Putamen (tissue), 1 donor: ENCODE measurements around the gene TMEM74B.
"Not testable (repeated sequence)": the region's sequence is repeated elsewhere in the genome, so short reads cannot be mapped to it uniquely, and the experiment has no call there.

Experiments
- DNase-seq: peaks from one replicate; pipeline ENCODE4 v3.0.0-alpha.2; 2016; ENCODE audit warnings: low spot score

The TMEM74B gene

DNA sequence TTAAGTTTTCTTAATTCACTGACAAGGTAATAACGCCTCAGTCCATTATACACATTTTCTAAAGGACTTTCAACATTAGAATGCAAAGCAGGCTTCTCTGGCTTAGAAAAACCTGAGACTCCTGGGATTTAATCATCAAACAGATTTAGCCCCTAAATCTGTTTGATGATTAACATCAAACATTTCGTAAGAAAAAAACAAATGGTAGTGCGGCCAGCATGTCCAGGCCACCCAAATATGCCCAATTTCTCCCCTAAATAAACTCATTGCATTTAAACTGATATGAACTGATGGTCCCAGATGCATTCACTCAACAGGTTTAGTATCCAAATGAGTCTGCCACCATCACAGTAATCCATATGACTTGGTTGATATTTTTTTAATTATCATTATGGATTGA, 6.2 kb downstream of the TMEM74B start:
- DNase-seq: no peak

DNA sequence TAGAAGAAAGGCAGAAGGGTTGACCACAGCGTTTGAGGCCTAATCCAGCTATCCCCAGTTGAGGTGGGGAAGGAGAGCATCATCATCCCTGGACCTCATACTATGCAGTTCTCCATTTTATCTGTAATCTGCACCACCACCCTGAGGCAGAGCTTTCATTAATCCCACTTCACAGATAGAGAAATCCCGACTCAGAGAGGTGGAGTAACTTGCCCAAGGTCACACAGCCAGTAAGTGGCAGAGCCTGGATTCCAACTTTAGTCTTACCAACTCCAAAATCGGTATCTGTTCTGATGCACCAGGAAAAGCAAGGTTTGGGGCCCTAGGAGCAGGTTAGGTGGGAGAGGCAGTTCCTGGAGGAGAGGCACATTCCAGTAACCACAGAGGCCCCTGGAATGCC, 6.7 kb downstream of the TMEM74B start:
- DNase-seq: no peak

DNA sequence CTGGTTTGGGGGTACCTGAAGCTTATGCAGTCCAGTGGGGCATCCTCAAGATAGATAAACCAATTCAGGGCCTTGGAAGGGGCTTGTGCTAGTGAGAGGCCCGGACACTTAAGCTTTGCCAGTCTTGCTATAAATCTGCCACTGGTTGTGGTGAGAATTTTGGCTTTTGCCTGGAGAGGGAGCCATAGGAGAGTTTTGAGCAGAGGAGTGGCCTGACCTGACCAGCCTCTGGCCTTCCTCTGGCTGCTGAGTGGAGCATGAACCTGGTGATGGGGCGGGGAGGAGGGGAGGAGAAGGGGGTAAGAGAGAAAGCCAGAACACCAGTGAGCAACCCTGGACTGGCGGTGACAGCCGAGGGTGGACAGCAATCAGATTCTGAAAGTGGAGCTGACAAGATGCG, 7.1 kb downstream of the TMEM74B start:
- DNase-seq: no peak

DNA sequence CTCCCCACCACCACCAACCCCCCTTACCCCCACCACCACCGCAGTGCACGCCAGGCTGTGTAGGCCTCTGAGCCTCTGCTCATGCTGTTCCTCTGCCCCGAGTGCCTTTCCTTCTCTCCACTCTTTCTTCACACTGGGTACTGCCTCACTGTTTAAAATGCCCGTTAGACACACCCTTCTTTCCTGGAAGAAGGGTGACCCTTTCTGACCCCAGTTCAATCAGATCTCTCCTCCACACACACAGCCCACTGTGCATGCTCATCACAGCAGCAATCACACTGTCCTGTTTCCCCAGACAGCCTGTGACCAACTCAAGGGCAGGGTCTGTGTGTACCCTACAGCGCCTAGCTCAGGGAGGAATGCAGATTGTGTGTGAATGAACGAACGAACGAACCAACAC, 10.0 kb downstream of the TMEM74B start:
- DNase-seq: no peak

GRCh38 chr20:1173698-1174097, 11.1 kb downstream of the TMEM74B start:
- DNase-seq: no peak

DNA sequence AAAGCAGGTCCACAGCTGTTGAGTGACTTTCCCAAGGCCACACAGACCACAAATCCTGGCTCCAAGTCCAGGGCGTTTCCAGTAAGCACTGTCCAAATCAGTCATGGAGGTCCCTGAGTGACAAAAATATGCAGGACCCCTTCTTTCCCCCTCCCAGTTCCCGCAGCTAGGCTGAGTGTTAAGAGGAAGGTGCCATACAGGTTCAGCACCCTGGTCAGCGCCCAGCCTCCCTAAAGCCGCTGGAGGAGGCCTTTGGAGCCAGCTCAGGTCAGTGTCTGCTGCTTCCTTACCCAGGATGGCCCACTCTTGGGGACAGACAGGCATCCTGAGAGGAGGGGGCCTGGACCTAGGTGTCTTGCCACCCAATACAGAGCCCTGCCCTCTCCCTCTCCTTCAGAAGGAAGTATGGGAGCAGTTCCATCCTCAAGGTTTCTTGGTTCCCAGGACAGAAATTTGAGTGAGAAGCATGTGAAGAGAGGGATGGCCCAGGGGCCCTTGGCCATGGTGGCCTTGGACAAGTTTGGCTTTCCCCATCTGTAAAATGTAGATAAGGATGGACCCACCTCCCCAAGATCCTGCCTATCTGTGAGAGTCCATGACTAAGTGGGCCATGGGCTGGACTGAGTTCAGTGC, 13.2 kb downstream of the TMEM74B start:
- DNase-seq: no peak

DNA sequence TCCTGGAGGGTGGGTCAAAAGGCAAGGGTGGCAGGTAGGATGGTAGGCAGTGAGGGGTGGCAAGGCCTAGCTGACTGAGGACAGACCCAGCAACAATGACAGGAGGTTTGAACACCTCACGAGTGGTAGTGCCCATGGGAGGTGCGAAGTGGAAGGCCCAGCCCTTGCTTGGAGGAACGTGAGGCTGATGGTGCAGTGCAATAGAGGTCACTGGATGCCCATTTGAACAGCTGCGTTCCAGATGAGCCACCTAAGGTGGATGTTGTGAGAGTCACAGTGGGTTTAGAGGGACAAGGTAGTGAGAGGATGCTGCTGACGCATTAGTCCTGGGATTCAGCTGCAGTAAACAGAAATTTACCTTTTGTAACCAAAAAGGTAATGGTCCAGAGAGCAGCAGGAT, 15.6 kb downstream of the TMEM74B start:
- DNase-seq: no peak

GRCh38 chr20:1166948-1167720, 17.6 kb downstream of the TMEM74B start:
- DNase-seq: no peak

DNA sequence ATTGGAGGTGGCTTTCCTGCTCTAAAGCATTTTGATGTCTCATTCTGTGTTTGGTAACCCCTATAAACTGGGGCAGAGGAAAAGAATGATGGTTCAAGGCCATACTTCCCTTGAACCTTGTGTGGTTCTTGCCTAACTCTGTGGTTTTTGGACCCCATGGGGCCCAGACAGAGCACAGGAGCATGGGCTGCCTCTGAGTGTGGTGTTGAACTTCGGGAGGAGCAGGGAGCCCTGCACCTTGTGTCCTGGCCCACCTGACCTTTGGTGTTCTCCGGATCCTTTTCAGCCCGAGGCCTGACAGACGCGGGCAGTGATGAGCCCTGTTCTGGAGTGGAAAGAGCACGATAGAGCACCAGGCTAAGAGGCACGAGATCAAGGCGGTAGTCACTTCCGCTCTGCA, 18.8 kb downstream of the TMEM74B start:
- DNase-seq: no peak

GRCh38 chr20:1165521-1165920, 19.3 kb downstream of the TMEM74B start:
- no peak for DNase-seq

- no peak for DNase-seq
These were observed 19.9 kb downstream of the TMEM74B start for GRCh38 chr20:1164871-1165270.

GRCh38 chr20:1163653-1164052, 21.1 kb downstream of the TMEM74B start:
- no peak for DNase-seq

GRCh38 chr20:1163105-1163504, 21.7 kb downstream of the TMEM74B start:
- no peak for DNase-seq

GRCh38 chr20:1160991-1161390, 23.8 kb downstream of the TMEM74B start:
- no peak for DNase-seq

DNA sequence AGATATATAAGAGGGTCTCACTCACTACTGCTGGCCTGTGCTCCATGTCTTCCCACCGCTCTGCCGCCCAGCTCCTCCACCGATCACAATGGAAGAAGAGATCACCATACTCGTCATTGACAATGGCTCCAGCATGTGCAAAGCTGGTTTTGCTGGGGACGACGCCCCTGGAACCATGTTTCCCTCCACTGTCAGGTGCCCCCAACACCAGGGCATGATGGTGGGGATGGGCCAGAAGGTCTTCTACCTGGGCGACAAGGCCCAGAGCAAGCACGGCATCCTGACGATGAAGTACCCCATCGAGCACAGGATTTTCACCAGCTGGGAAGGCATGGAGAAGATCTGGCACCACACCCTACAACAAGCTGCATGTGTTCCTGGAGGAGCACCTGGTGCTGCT, 24.3 kb downstream of the TMEM74B start:
- DNase-seq: no peak

DNA sequence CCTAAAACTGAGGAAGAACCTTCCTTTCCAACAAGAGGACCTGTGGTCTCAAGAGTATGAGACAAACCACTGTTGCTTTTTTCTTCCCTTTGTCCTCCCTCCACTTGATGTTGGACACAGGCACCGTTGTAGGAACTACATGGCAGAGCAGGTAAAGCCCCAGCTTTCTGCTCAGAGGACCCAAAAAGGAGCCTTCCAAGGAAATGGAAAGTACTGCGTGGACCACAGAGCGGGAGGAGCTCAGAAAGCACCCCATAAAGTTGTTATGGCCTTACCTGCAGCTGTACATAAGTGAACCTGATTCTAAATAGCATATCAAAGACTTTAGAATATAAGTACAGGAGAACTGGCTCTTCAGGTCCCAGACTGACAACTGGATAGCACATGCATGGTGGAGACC, 29.4 kb downstream of the TMEM74B start:
- no peak for DNase-seq

DNA sequence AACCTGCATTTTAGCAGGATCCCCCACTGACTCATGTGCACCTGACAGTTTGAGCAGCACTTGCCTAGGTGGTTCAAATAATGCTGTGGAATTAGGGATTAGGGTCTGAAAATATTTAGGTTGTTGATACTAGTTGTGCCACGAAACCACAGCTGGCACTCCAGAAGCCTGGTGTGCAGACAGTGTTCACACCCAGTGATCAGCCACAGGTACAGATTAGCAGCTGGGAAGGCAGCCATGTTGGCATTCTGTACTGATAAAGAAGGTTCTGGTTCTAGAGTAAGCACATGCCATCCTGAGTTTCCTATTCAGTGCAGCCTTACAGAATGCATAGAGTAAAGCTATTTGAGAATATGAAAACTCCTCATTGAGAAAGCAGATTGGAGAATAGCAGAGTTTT, 30.1 kb downstream of the TMEM74B start:
- no peak for DNase-seq

GRCh38 chr20:1154226-1154625, 30.6 kb downstream of the TMEM74B start:
- no peak for DNase-seq

DNA sequence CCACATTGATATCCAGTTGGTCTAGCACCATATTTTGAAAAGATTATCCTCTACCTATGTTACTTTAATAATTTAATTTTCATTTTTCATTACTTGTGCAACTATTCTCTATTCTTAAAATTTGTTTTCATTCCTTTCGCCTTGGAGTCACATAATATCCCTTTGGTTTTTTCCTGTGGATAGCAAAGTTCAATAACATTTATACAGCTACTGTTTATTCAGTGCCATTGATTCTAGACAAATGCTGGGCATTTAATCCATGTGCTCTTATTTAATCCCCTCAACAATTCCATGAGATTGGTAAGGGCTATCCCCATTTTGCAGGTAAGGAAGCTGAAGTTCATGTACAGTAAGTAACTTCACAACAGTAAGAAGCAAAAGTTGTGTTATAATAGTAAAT, 33.8 kb downstream of the TMEM74B start:
- DNase-seq: no peak

- peak; percentile 34 for DNase-seq
These were observed 34.6 kb downstream of the TMEM74B start for GRCh38 chr20:1150218-1150617.

GRCh38 chr20:1149812-1150211, 35.0 kb downstream of the TMEM74B start:
- DNase-seq: not testable (repeated sequence)

DNA sequence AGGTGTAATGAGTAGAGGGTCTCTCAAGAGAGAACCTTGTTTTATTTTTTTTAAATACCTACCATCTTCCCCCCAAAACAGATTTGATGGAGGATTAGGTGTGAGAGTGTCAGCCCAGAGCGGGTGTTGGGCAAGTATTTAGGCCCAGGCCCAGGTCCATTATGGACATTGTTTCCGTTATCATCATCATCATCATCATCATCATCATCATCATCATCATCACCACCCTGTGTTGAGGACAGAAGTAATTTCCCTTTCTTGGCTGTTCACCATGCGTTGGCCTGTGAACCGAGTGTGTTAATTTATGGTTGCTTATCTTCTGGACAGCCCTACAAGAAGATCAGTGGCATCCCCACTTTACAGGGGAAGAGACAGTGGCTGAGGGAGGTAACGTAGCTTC, 37.8 kb downstream of the TMEM74B start:
- DNase-seq: no peak

DNA sequence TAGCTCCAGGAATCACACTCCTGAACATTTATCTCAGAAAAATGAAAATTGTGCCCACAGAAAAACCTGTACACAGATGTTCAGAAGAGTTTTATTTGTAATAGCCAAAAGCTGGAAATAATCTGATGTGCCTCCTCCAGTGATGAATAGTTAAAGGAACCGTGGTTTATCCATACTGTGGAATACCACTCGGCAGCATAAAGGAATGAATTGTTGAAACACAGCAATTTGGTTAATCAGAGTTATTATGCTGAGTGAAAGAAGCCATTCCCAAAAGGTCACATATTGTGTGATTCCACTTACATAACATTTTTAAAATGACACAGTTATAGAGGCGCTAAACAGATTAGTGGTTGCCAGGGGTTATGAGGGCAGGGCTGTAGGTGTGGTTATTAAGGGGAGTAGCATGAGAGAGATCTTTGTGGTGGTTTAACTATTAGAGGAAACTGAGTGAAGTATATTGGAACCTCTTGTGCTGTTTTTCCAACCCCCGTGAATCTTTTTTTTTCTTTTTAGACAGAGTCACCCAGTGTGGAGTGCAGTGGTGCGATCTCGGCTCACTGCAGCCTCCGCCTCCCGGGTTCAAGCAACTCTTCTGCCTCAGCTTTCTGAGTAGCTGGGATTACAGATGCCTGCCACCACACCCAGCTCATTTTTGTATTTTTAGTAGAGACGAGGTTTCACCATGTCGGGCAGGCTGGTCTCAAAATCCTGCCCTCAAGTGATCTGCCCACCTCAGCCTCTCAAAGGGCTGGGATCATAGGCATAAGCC, 40.2 kb downstream of the TMEM74B start:
- DNase-seq: peak; percentile 13
